HG02798 (cell line): ENCODE results near the gene CBR4.
"Not testable (repeated sequence)": the region's sequence is repeated elsewhere in the genome, so short reads cannot be mapped to it uniquely, and the experiment has no call there.

ENCODE experiments used
- ATAC-seq: cut with Tn5 transposase; IDR thresholded peaks from one replicate; pipeline ENCODE4 v1.9.1; 2021; ENCODE audit warnings: mild to moderate bottlenecking; ENCODE audit not compliant: unreplicated experiment, poor library complexity

Gene CBR4

GRCh38 chr4:169035871-169036620 lies 26.0 kb upstream of the CBR4 start:
- ATAC-seq, result not testable (repeated sequence)

GRCh38 chr4:169033660-169034059 lies 23.6 kb upstream of the CBR4 start:
- peak; percentile 50 for ATAC-seq

- ATAC-seq, result no peak
Observed at GRCh38 chr4:169032883-169033645, 23.0 kb upstream of the CBR4 start.

- no peak for ATAC-seq
Observed at GRCh38 chr4:169032194-169032593, 22.1 kb upstream of the CBR4 start.

- ATAC-seq, result no peak
Observed at GRCh38 chr4:169031392-169031791, 21.3 kb upstream of the CBR4 start.

GRCh38 chr4:169030562-169030982 lies 20.5 kb upstream of the CBR4 start:
- ATAC-seq, result no peak

GRCh38 chr4:169029947-169030346 lies 19.9 kb upstream of the CBR4 start:
- no peak for ATAC-seq

GRCh38 chr4:169027663-169028062 lies 17.6 kb upstream of the CBR4 start:
- no peak for ATAC-seq

GRCh38 chr4:169025184-169025583 lies 15.1 kb upstream of the CBR4 start:
- peak; percentile 10 for ATAC-seq

GRCh38 chr4:169024762-169025161 lies 14.7 kb upstream of the CBR4 start:
- peak; percentile 83 for ATAC-seq

- no peak for ATAC-seq
Observed at GRCh38 chr4:169018406-169018805, 8.4 kb upstream of the CBR4 start.

GRCh38 chr4:169017971-169018370 lies 7.9 kb upstream of the CBR4 start:
- no peak for ATAC-seq

GRCh38 chr4:169015186-169015623 lies 5.2 kb upstream of the CBR4 start:
- no peak for ATAC-seq

GRCh38 chr4:169014586-169014985 lies 4.5 kb upstream of the CBR4 start:
- ATAC-seq, result no peak

GRCh38 chr4:169013396-169013795 lies 3.3 kb upstream of the CBR4 start:
- no peak for ATAC-seq

- no peak for ATAC-seq
Observed at GRCh38 chr4:169012049-169012448, 2.0 kb upstream of the CBR4 start.

GRCh38 chr4:169009286-169010124 lies 550 bp downstream of the CBR4 start:
- peak; percentile 30 for ATAC-seq

GRCh38 chr4:169005453-169006099 lies 4.5 kb downstream of the CBR4 start:
- ATAC-seq, result no peak

- ATAC-seq, result no peak
Observed at GRCh38 chr4:169000315-169000714, 9.7 kb downstream of the CBR4 start.

- no peak for ATAC-seq
Observed at GRCh38 chr4:168999809-169000208, 10.2 kb downstream of the CBR4 start.
